ENCODE measurements around the gene NPAS2. TPM values are rescaled to one million over a fixed set of nuclear protein-coding genes. Genes with fewer than 3 reads are reported as not detected.

The NPAS2 gene
- total and polyA plus RNA-seq, 2 of the 8 experiments (the other 6 are each of a cell fraction or from before 2014, with no cell fraction given) = 1.8 to 1.9 TPM

DNA sequence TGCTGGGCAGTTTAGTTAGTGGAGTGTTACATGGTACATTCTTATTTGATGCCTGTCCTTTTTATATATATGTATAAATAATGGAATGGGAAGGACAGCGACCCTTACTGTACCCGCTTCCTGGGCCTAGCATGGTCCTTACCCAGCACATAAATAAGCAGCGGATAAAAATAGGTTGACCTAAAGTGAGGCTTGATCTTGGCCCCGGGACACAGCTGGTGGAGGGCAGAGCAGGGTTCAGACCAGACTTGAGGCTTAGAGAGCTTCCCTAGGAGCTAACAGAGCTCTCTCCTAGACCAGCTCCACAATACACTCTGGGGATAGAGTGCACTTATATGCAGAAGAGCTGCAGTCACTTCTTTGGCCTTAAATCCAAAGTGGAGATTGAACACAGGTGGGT is 135.3 kb downstream of the NPAS2 start:
- Histone ChIP-seq H4K91ac (replicated peaks; ENCODE audit: insufficient read length, low read length) (no peak overlapping the region), H3K36me3 (ENCODE audit: control insufficient read depth in 2 of 4, insufficient read depth in 4 of 4, low read length in 3 of 4) (no peaks in the 10 kb centered on the region), H2BK5ac (ENCODE audit: low read depth, low read length) (no peak overlapping the region), H3K4ac (replicated peaks; ENCODE audit: insufficient read length, low read depth, low read length) (no peak overlapping the region), H3K4me3 (ENCODE audit: extremely low read depth in 1 of 4, insufficient read depth in 2 of 4, low read depth in 3 of 4, low read length in 4 of 4) (no peak overlapping the region), H3K79me2 (ENCODE audit: control insufficient read depth in 1 of 2, insufficient read depth in 2 of 2, low read length in 2 of 2) (no peaks in the 10 kb centered on the region), H3K4me2 (ENCODE audit: insufficient read depth in 1 of 2, low read depth in 2 of 2, low read length in 2 of 2) (no peak overlapping the region), H2AFZ (ENCODE audit: low read length) (no peak overlapping the region), H2BK120ac (replicated peaks; ENCODE audit: low read depth, low read length) (no peak overlapping the region), H3K23me2 (ENCODE audit: low read depth, low read length) (no peaks in the 10 kb centered on the region), H3K9ac (replicated peaks in 1 of 4; ENCODE audit: extremely low read depth in 1 of 4, low read depth in 3 of 4, low read length in 3 of 4) (no peak overlapping the region), H3K4me1 (replicated peaks in 1 of 4; ENCODE audit: control insufficient read depth in 3 of 4, insufficient read depth in 4 of 4, low read length in 3 of 4) (peaks cover 0 to 1% (median 0%) of the 10 kb centered on the region in 4 experiments; a peak in 2 of 7 replicates), H3K9me3 (ENCODE audit: insufficient read depth in 2 of 2, low read depth in 1 of 2, low read length in 1 of 2) (no peaks in the 10 kb centered on the region), H3K56ac (replicated peaks; ENCODE audit: insufficient read length, low read depth, low read length) (no peak overlapping the region), H4K20me1 (replicated peaks in 1 of 2; ENCODE audit: control insufficient read depth in 1 of 2, insufficient read depth in 2 of 2, low read length in 2 of 2) (no peaks in the 10 kb centered on the region), H3K27ac (ENCODE audit: low read depth, low read length) (no peak overlapping the region), H3K79me1 (ENCODE audit: low read depth, low read length) (no peaks in the 10 kb centered on the region), H3K27me3 (replicated peaks in 1 of 4; ENCODE audit: control insufficient read depth in 3 of 4, extremely low read depth in 1 of 4, insufficient read depth in 3 of 4, low read length in 3 of 4) (no peaks in the 10 kb centered on the region), H2AK5ac (ENCODE audit: low read depth, low read length) (no peak overlapping the region), H4K5ac (ENCODE audit: insufficient read length, low read depth, low read length) (no peak overlapping the region), H2BK15ac (ENCODE audit: low read length) (no peak overlapping the region), H2BK20ac (ENCODE audit: low read length) (no peak overlapping the region), H3K18ac (ENCODE audit: extremely low read depth, low read length) (no peak overlapping the region), H4K8ac (ENCODE audit: extremely low read depth, insufficient read depth, low read length) (no peak overlapping the region), H2BK12ac (ENCODE audit: low read depth, low read length) (no peak overlapping the region), H3K14ac (ENCODE audit: insufficient read length) (no peak overlapping the region), H3K23ac (ENCODE audit: insufficient read length) (no peak overlapping the region)
- CTCF ChIA-PET (ENCODE audit: partially characterized antibody) = no interaction called here
- no peak for FAIRE-seq
- POLR2A ChIA-PET (ENCODE audit: partially characterized antibody) = interaction anchor here (0.7 kb wide), 1 partner anchor 12 kb away, joined by 3 read pairs; no protein-coding TSS in a partner anchor
- DNase-seq (ENCODE audit: low read depth in 1 of 2, low spot score in 2 of 2) = no peak
- 88% methylated on average over 4 of the region's 4 CpGs; no CpG with 5 or more reads in 1 of the 2 experiments for WGBS, 2 experiments (ENCODE audit: extremely low coverage in 1 of 2, insufficient coverage in 1 of 2, insufficient read length in 1 of 2, insufficient replicate concordance in 2 of 2, low coverage in 1 of 2, low lambda C conversion rate in 2 of 2, missing lambda C conversion rate in 1 of 2)
- TF ChIP-seq GTF2F1 (IDR thresholded peaks at IDR 0.05; ENCODE audit: borderline replicate concordance, low read depth, low read length) = no peak
- no peak for TF ChIP-seq NRF1 (IDR thresholded peaks at IDR 0.05; ENCODE audit: low read depth, low read length)
- TF ChIP-seq, protein P1, sequence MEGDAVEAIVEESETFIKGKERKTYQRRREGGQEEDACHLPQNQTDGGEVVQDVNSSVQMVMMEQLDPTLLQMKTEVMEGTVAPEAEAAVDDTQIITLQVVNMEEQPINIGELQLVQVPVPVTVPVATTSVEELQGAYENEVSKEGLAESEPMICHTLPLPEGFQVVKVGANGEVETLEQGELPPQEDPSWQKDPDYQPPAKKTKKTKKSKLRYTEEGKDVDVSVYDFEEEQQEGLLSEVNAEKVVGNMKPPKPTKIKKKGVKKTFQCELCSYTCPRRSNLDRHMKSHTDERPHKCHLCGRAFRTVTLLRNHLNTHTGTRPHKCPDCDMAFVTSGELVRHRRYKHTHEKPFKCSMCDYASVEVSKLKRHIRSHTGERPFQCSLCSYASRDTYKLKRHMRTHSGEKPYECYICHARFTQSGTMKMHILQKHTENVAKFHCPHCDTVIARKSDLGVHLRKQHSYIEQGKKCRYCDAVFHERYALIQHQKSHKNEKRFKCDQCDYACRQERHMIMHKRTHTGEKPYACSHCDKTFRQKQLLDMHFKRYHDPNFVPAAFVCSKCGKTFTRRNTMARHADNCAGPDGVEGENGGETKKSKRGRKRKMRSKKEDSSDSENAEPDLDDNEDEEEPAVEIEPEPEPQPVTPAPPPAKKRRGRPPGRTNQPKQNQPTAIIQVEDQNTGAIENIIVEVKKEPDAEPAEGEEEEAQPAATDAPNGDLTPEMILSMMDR (IDR thresholded peaks at IDR 0.05; ENCODE audit: control extremely low read depth in 1 of 3, insufficient read depth in 1 of 3, low read depth in 1 of 3, low read length in 3 of 3) = no peak
- no peak for TF ChIP-seq CEBPB (IDR thresholded peaks at IDR 0.05; ENCODE audit: low read depth, low read length)
- no peak for TF ChIP-seq SRF (IDR thresholded peaks at IDR 0.05; ENCODE audit: low read depth, low read length)
- TF ChIP-seq RNF2 (IDR thresholded peaks at IDR 0.05; ENCODE audit: borderline replicate concordance, low read depth, low read length, missing control alignments, poor library complexity, severe bottlenecking) = no peak
- TF ChIP-seq FOSL1 (IDR thresholded peaks at IDR 0.05; ENCODE audit: insufficient read depth, low read depth, low read length) = no peak
- TF ChIP-seq TBP (IDR thresholded peaks at IDR 0.05; ENCODE audit: low read depth, low read length) = no peak
- TF ChIP-seq, protein P2, sequence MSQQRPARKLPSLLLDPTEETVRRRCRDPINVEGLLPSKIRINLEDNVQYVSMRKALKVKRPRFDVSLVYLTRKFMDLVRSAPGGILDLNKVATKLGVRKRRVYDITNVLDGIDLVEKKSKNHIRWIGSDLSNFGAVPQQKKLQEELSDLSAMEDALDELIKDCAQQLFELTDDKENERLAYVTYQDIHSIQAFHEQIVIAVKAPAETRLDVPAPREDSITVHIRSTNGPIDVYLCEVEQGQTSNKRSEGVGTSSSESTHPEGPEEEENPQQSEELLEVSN (IDR thresholded peaks at IDR 0.05) = no peak
- no peak for TF ChIP-seq HDAC2 (IDR thresholded peaks at IDR 0.05; ENCODE audit: borderline replicate concordance in 1 of 2, low read depth in 2 of 2, low read length in 2 of 2)
- no peak for TF ChIP-seq ASH2L (IDR thresholded peaks at IDR 0.05; ENCODE audit: low read length)

Measured in H1 (cell line).